SK-N-SH treated with all-trans-retinoic acid at 6 μM for 48 hours (cell line): ENCODE data around the gene ABCA1.

Source experiments
- ARNTL ChIP-seq: fragments of 450-650 bp; formaldehyde crosslinking; IDR thresholded peaks from 2 replicates; pipeline ENCODE4 v1.5.0; 2020; ENCODE audit warnings: low read depth, mild to moderate bottlenecking, moderate library complexity, borderline replicate concordance
- BACH2 ChIP-seq: fragments of 250-450 bp; sonication (Bioruptor Pico); IDR thresholded peaks from 2 replicates; pipeline ENCODE4 v1.9.0; 2021; ENCODE audit warnings: mild to moderate bottlenecking, borderline replicate concordance
- CREB5 ChIP-seq: fragments of 250-450 bp; sonication (Bioruptor Pico); IDR thresholded peaks from 2 replicates; pipeline ENCODE4 v1.5.1; 2020; ENCODE audit warnings: low read depth, mild to moderate bottlenecking, moderate library complexity
- CSRNP3 ChIP-seq: fragments of 250-450 bp; sonication (Bioruptor Pico); IDR thresholded peaks from 2 replicates; pipeline ENCODE4 v1.5.1; 2021; ENCODE audit warnings: mild to moderate bottlenecking, moderate library complexity
- GLIS3 ChIP-seq: fragments of 250-450 bp; sonication (Bioruptor Pico); IDR thresholded peaks from 2 replicates; pipeline ENCODE4 v1.5.0; 2020; ENCODE audit warnings: mild to moderate bottlenecking, moderate library complexity
- OSR1 ChIP-seq: fragments of 250-450 bp; sonication (Bioruptor Pico); IDR thresholded peaks from 2 replicates; pipeline ENCODE4 v1.8.0; 2022; ENCODE audit warnings: moderate library complexity, mild to moderate bottlenecking, inconsistent platforms
- POU6F1 ChIP-seq: fragments of 250-450 bp; sonication (Bioruptor Pico); IDR thresholded peaks from 2 replicates; pipeline ENCODE4 v1.8.0; 2021; ENCODE audit warnings: low read depth, mild to moderate bottlenecking, moderate library complexity, borderline replicate concordance
- RARB ChIP-seq: fragments of 250-450 bp; sonication (Bioruptor Pico); IDR thresholded peaks from 2 replicates; pipeline ENCODE4 v1.8.0; 2021; ENCODE audit warnings: mild to moderate bottlenecking, moderate library complexity
- TCF4 ChIP-seq: fragments of 250-450 bp; sonication (Bioruptor Pico); IDR thresholded peaks from 2 replicates; pipeline ENCODE4 v1.8.0; 2021; ENCODE audit warnings: mild to moderate bottlenecking, moderate library complexity, borderline replicate concordance
- ZNF565 ChIP-seq: fragments of 450-650 bp; formaldehyde crosslinking; conservative IDR thresholded peaks from 2 replicates; pipeline ENCODE4 v1.5.0; 2020; ENCODE audit warnings: low read depth, mild to moderate bottlenecking, moderate library complexity
- ZNF8 ChIP-seq: fragments of 450-650 bp; formaldehyde crosslinking; IDR thresholded peaks from 2 replicates; pipeline ENCODE4 v1.5.0; 2020; ENCODE audit warnings: mild to moderate bottlenecking, moderate library complexity

GRCh38 chr9:104779946-104780535 lies 147.9 kb downstream of the ABCA1 start:
- no peak for TF ChIP-seq OSR1 (CRISPR knock-in tag)
- TF ChIP-seq CREB5 (CRISPR knock-in tag) = no peak
- no peak for TF ChIP-seq ZNF8 (CRISPR knock-in tag)
- no peak for TF ChIP-seq POU6F1 (CRISPR knock-in tag)
- no peak for TF ChIP-seq ZNF565 (CRISPR knock-in tag)
- no peak for TF ChIP-seq ARNTL (CRISPR knock-in tag)
- no peak for TF ChIP-seq GLIS3 (CRISPR knock-in tag)
- TF ChIP-seq BACH2 (CRISPR knock-in tag) = no peak
- no peak for TF ChIP-seq RARB (CRISPR knock-in tag)
- TF ChIP-seq CSRNP3 = no peak
- TF ChIP-seq TCF4 (CRISPR knock-in tag) = no peak
